ENCODE results near the gene STEEP1.

Gene STEEP1

GRCh38 chrX:119565107-119565663, at the start of gene STEEP1:
STEEP1 (minus strand) TSS chrX:119565409; CDS start chrX:119565355, 54 bp downstream.
- peak; percentile 96 for FAIRE-seq

DNA sequence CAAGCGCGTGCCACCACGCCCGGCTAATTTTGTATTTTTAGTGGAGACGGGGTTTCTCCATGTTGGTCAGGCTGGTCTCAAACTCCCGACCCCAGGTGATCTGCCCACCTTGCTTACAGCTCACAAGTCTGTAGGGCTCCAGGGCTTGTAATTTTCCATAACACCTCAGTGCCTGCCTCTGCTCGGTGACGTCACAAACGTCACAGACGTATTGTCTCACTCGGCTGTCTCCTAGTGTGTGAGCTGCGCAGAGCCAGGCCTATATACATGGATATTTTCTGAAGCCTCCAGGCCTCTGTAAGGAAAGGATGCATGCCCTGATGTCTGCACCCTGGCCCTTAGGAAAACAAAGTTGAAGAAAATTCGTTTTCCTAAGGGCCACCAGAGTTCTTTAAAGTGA, 49.6 kb upstream of the STEEP1 start:
- no peak for FAIRE-seq

GRCh38 chrX:119607018-119607389, 41.8 kb upstream of the STEEP1 start:
- FAIRE-seq, result no peak

GRCh38 chrX:119606280-119607017, 41.2 kb upstream of the STEEP1 start, which contains the start of gene NKRF:
NKRF (minus strand) TSS chrX:119606424.
- peak; percentile 97 for FAIRE-seq

- no peak for FAIRE-seq
These were observed 40.5 kb upstream of the STEEP1 start for GRCh38 chrX:119605464-119606279.

GRCh38 chrX:119604766-119605463, 39.7 kb upstream of the STEEP1 start:
- no peak for FAIRE-seq

DNA sequence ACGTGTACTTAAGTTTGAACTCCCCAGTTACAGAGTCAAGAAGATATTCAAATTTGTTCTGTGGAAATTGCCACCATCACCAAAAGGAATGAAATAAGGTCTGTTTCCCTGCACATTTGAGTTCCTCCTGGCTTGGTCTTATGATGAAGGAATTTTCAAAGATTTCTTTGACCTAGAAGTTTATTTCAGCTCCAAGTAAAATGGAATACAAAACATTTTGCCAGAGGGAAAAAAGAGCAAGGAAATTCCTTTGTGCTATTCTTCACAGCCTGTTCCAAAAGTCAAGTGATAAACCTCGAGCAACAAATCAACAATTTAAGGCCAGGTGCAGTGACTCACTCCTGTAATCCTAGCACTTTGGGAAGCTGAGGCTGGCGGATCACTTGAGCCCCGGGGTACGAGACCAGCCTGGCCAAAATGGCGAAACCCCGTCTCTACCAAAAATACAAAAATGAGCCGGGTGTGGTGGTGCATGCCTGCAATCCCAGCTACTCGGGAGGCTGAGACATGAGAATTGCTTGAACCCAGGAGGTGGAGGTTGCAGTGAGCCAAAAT, 37.6 kb upstream of the STEEP1 start:
- FAIRE-seq, result no peak

DNA sequence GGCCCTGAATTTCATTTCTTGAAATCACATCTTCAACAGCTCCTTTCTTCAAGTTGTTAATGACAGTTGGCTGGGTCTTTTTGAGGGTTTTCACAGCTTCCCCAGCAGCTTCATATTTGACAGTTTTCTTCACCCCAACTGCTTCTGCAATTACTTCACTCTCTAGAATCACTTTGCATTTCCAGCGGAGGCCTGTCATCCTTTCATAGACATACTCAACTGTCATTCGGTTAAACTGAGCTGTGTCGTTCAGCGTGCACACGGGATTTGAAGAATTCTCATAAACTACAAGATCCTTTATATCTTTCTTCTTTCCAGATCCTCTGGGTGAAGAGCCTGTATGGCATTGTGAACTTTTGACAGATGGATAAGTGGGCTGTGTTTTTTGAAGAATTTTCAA, 24.6 kb upstream of the STEEP1 start:
- no peak for FAIRE-seq

DNA sequence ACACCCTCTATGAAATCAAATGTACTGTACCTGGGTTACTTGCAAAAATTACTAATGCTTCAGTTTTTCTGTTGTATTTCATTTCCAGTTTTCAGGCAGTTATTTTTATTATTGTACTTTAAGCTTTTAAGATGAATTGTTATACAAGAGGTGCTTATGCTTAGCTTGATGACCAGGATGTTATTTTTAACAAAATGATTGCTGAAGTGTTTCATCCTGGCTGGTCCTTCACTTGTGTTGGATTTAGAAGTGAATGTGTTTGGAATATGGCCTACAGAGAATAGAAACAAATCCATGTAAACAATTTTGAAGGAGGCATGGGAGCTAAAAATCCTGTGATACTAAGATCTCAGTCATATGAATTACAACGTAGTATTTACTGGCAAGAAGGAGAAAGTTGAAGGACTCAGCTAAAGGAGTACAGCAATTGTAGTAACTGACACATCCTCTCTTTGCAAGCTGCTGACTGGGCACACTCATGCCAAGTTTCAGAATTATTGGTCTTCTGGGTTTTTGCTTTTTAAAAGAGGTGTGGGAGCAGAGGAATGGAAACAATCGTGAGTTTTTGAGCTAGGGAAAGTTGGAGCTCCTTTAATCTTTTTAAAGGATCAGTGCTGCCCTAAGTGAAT, 18.3 kb upstream of the STEEP1 start:
- FAIRE-seq, result no peak

DNA sequence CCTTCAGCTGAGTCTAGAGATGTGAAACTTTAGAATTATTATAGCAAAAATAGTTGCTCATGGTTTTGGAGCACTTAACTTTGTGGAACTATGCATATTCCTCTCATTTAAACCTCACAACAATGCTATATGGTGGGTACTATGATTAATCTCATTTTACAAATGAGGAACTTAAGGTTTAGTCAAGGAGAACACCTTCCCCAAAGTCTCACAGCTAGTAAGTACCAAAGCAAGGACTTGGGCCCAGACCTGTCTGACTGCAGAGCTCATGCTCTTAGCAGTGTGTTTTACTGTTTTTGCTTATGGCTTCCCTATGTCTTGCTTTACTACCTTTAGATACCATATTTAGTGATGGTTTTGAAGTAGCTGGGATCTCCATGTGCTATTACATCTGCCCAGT, 14.2 kb upstream of the STEEP1 start:
- no peak for FAIRE-seq

- peak; percentile 96 for FAIRE-seq
These were observed 9.4 kb upstream of the STEEP1 start, which contains the start of gene UBE2A for GRCh38 chrX:119574394-119575266. UBE2A (plus strand) TSS chrX:119574563; CDS start chrX:119574712, 149 bp downstream.

DNA sequence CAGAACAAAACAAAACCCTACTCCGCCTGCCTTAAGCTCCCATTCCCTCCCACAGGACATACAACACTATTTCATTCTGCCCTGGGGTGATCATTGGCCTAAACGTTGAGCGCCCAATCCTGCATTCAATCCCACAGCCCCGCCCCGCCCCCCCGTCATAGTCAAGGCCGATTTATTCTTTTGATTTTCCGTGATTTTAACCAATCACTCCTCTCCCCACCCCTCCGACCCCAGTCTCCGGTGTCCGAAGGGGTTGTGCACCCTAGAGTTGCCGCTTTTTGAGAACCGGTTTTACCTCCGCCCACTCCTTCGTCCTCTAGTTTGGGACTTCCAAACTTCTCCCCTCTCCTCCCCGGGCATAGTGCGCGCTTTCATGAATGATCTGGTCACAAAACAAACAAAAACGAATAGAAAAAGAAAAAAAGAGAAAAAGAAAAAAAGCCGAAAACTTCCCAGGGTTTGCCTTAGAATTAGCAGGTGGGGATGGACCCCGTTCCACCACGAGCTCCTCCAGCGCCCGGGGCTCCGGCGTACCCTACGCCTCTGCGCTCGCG, 8.7 kb upstream of the STEEP1 start:
- FAIRE-seq, result no peak

DNA sequence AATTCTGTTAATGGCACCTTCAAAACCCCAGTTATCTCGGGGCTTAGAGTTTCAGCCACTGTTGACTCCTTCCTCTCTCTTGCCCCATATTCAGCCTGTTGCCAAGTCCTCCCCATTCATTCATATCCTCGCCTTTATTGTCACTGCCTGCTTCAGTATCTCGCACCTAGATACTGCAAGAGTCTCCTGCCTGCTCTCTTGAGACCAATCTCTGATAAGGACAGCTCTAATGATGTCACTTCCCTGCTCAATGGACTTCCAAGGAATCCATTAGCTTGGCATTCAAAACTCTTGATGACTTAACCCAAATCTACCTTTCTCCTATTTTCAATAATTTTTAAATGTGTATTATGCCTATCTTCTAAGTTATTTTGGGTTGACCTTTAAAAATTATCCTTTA, 8.0 kb upstream of the STEEP1 start:
- no peak for FAIRE-seq

DNA sequence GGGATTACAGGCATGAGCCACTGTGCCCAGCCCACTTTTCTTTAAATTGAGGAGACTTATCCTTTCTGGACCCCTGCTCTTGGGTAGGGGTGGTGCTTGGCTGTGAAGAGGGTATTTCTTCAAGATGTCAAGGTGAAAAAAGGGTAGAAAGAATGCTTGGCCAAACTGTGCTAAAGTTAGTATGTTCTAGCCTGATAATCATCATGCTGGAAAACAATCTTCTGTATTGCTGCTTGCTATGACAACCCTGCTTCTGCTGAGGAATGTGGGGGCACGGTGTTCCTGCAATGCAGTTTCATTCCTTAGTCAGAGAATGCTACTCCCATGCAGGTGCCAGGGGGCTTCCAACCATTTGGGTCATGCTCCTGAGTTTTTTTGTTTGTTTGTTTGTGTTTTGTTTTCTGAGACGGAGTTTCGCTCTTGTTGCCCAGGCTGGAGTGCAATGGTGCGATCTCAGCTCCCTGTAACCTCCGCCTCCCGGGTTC, 5.2 kb upstream of the STEEP1 start:
- FAIRE-seq, result no peak

GRCh38 chrX:119552508-119552907, 12.7 kb downstream of the STEEP1 start:
- no peak for FAIRE-seq

DNA sequence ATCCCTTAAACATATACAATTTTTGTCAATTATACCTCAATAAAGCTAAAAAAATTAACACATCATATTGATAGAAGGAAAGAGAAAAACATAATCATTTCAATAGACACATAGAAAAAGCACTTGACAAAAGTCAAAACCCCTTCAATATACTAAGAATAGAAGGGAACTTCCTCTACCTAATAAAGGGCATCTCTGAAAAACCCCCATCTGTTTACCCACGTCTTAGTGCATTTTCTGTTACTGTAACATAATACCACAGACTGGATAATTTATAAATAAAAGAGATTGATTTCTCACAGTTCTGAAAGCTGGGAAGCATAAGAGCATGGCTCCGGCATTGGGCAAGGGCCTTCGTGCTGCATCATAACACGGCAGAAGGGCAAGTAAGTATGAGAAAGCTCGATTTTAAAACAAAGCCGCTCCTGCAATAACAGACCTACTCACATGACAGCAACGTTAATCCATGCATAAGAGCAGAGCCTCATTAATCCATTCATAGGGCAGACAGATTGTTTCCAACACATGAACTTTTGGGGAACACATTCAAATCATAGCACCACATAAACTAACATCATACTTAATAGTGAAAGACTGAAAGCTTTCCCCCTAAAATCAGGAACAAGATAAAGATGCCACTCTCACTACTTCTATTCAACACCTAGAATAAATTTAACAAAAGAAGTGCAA, 15.7 kb downstream of the STEEP1 start:
- FAIRE-seq, result no peak

DNA sequence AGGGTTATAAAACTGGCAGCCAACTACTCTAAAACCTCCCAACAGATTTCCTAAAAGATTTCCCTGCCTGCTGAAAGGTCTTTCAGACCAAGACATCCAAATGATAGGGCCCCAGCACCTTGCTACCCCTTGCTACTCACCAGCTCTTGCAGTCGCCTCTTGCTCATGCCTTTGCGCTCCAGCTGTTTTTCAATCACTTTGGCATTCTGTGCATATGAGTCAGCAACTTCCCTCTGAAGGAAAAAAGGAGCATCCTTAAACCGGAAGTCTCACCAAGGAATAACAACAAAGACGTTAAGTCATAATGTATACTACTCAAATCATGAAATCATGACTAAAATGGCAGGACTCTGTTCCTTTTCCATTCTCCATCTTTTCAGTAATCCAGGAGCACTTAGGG, 24.0 kb downstream of the STEEP1 start:
- no peak for FAIRE-seq

GRCh38 chrX:119539872-119540271, 25.3 kb downstream of the STEEP1 start:
- no peak for FAIRE-seq

- no peak for FAIRE-seq
These were observed 27.7 kb downstream of the STEEP1 start for GRCh38 chrX:119537487-119537886.
